C4-2B (cell line): ENCODE results near the gene MAML3.

ENCODE experiments used
- CTCF ChIP-seq: fragments of 450-650 bp; conservative IDR thresholded peaks from 2 replicates; pipeline ENCODE4 v1.5.1; 2017; ENCODE audit warnings: mild to moderate bottlenecking
- ZFX ChIP-seq: fragments of 450-650 bp; IDR thresholded peaks from 2 replicates; pipeline ENCODE4 v1.6.1; 2017

- TF ChIP-seq CTCF (no peak), ZFX (no peak)
Observed at GRCh38 chr4:140131675-140132229, 22.2 kb downstream of the MAML3 start.
